CD4-positive, alpha-beta T cell (primary cell): Measurements from ENCODE around the gene STYXL2. TPM values are rescaled to one million over a fixed set of nuclear protein-coding genes. Genes with fewer than 3 reads are reported as not detected.
A peak's percentile ranks its signal among the peaks of the same experiment; 100 is the strongest.

Source experiments
- ATAC-seq: fragments of 200-7000 bp; cut with Tn5 transposase; one replicate; pipeline ENCODE4 v1.10.0; 2022; ENCODE audit warnings: mild to moderate bottlenecking; ENCODE audit not compliant: poor library complexity
- CTCF ChIA-PET: fragments of 350-600 bp; sonication (Branson Sonifier 250); formaldehyde crosslinking; loops from one replicate; lab custom pipeline; 2021; ENCODE audit warnings: antibody characterized with exemption, inconsistent platforms; lab: Charles Lee
- POLR2A ChIA-PET: fragments of 350-600 bp; sonication (Branson Sonifier 250); formaldehyde crosslinking; loops from one replicate; lab custom pipeline; 2021; ENCODE audit warnings: antibody characterized with exemption, inconsistent platforms; lab: Charles Lee
- DNase-seq, 14 experiments: peaks; one replicate each; pipeline ENCODE4 v3.0.0-alpha.2; 2013 to 2020; ENCODE audit warnings: mixed read lengths in 2 of 14
- H3K27ac ChIP-seq, 2 donors: one replicate each; pipeline versions ENCODE4 v1.5.1 to v1.7.0; 2013; ENCODE audit warnings: low read length in 2 of 2, low read depth in 1 of 2, mild to moderate bottlenecking in 1 of 2
- H3K27me3 ChIP-seq, 2 experiments: 1 replicate in 1 of 2; 2 replicates in 1 of 2; pipeline versions ENCODE4 v1.6.1 to v1.7.0; 2013; ENCODE audit warnings: low read length in 2 of 2, control low read depth in 1 of 2, mild to moderate bottlenecking in 1 of 2, moderate library complexity in 1 of 2; ENCODE audit not compliant: insufficient read depth in 2 of 2, control insufficient read depth in 1 of 2
- H3K36me3 ChIP-seq: one replicate; pipeline ENCODE4 v1.6.1; 2013; ENCODE audit warnings: low read length, control low read depth; ENCODE audit not compliant: insufficient read depth
- H3K4me1 ChIP-seq: one replicate; pipeline ENCODE4 v1.6.1; 2013; ENCODE audit warnings: low read length, control low read depth; ENCODE audit not compliant: insufficient read depth
- H3K4me3 ChIP-seq: one replicate; pipeline ENCODE4 v1.5.1; 2013; ENCODE audit warnings: mild to moderate bottlenecking, low read length, moderate library complexity
- H3K9me3 ChIP-seq, 2 experiments: 1 replicate in 1 of 2; 2 replicates in 1 of 2; pipeline versions ENCODE4 v1.6.1 to v1.7.0; 2013; ENCODE audit warnings: low read length in 2 of 2, mild to moderate bottlenecking in 2 of 2, control low read depth in 1 of 2, moderate library complexity in 1 of 2; ENCODE audit not compliant: control insufficient read depth in 1 of 2, insufficient read depth in 1 of 2
- H3K27ac Mint-ChIP-seq: one replicate; pipeline ENCODE4 v1.8.0; 2020; ENCODE audit warnings: mixed read lengths
- H3K27me3 Mint-ChIP-seq: one replicate; pipeline ENCODE4 v1.8.0; 2021; ENCODE audit warnings: mixed read lengths
- H3K36me3 Mint-ChIP-seq: one replicate; pipeline ENCODE4 v1.8.0; 2021; ENCODE audit warnings: low read depth, mixed read lengths
- H3K4me1 Mint-ChIP-seq: one replicate; pipeline ENCODE4 v1.8.0; 2021; ENCODE audit warnings: low read depth, mixed read lengths
- H3K4me3 Mint-ChIP-seq: one replicate; pipeline ENCODE4 v1.8.0; 2020; ENCODE audit warnings: mild to moderate bottlenecking, mixed read lengths
- H3K9me3 Mint-ChIP-seq: one replicate; pipeline ENCODE4 v1.8.0; 2020; ENCODE audit warnings: mixed read lengths
- CTCF ChIP-seq: fragments of 200-600 bp; IDR thresholded peaks from one replicate; pipeline ENCODE4 v1.8.0; 2022; ENCODE audit warnings: antibody characterized with exemption, mild to moderate bottlenecking
- intact Hi-C, 2 experiments: fragments of 100-400 bp; cut with DNase I in 1 of 2; cut with micrococcal nuclease in 1 of 2; formaldehyde crosslinking; loops; one replicate each; pipeline versions ENCODE4 v1.15.1 to v1.9.0; 2023 to 2025; cut with DNase I, micrococcal nuclease
- total RNA-seq, 174 experiments: library from RNA in 2 of 174; stranded (reverse) in 2 of 174; gene quantifications; one replicate each; pipeline ENCODE4 v1.2.3 and lab custom pipeline; 2021 to 2026

STYXL2 gene
- total RNA-seq, 2 experiments from 2014 or later = not detected

GRCh38 chr1:167106119-167106461 lies 12.2 kb downstream of the STYXL2 start:
- Mint-ChIP-seq H3K27ac (no peak overlapping the region), H3K4me3 (no peak overlapping the region), H3K4me1 (peaks cover 64% of the 10 kb centered on the region), H3K9me3 (peaks cover 16% of the 10 kb centered on the region), H3K27me3 (no peaks in the 10 kb centered on the region), H3K36me3 (peaks cover 12% of the 10 kb centered on the region)
- ChIA-PET POLR2A (no interaction called here), CTCF (no interaction called here)
- no peaks in the 10 kb centered on the region for H3K36me3 ChIP-seq
- TF ChIP-seq CTCF = no peak
- no peaks in the 10 kb centered on the region for H3K27me3 ChIP-seq
- H3K4me3 ChIP-seq = no peak overlapping the region
- ATAC-seq = no peak
- H3K27ac ChIP-seq = no peak overlapping the region
- peaks cover 29% of the 10 kb centered on the region for H3K4me1 ChIP-seq
- peaks cover 0 to 3% of the 10 kb centered on the region in 2 experiments for H3K9me3 ChIP-seq
- intact Hi-C loops = no loop called here
- DNase-seq = no peak

DNA sequence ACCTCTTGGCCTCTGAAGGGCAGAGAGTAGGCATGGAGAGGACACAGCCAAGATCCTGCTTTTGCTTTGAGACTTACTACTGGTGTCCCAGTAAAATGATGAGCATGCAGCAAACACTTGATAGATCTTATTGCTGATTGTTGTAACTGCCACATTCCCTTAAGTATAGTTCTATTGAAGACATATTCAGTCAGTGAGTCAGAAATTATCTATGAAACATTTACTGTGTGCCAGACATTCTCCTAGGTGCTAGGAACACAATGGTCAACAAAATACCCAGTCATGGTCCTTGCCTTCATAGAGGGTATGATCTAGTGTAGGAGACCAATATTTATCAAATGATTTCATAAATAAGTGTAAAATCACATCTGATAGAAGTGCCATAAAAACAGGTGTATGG lies 13.6 kb downstream of the STYXL2 start:
- POLR2A ChIA-PET = interaction anchor here (2.1 kb wide), 1 partner anchor 15 kb away, joined by 9 read pairs; no protein-coding TSS in a partner anchor
- CTCF ChIA-PET = no interaction called here

DNA sequence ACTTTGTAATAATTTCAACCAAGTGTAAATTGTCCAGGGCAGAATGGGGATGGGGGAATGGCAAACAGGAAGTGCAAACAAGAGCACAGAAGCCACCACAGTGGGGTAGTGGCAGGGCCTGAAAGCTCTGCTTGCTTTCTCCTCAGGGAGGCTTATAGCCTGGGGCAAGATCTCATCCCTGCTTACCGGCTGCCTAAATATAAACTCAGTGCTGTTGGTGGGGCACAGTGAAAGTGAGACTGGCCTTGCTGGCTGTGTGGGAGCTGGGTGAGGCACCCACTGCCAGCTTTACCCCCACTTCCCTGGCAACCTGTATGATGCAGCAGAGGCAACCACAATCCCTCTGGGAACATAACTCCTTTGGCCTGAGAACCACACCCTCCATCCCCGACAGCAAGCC lies 15.2 kb downstream of the STYXL2 start:
- peaks cover 0 to 3% of the 10 kb centered on the region in 2 experiments for H3K9me3 ChIP-seq
- H3K27ac ChIP-seq = no peak overlapping the region
- intact Hi-C loops = no loop called here
- ChIA-PET CTCF (interaction anchor here (1.4 kb wide), 1 partner anchor 18 kb away, joined by 4 read pairs; no protein-coding TSS in a partner anchor), POLR2A (interaction anchor here (0.7 to 2.9 kb wide), 7 partner anchors 12 to 605 kb away, joined by 3 to 9 read pairs (median 6); partner anchors contain the start of genes GPA33 and POU2F1)
- Mint-ChIP-seq H3K27me3 (no peaks in the 10 kb centered on the region), H3K27ac (peak overlapping the region; percentile 43), H3K4me1 (peaks cover 71% of the 10 kb centered on the region), H3K36me3 (peaks cover 12% of the 10 kb centered on the region), H3K9me3 (peaks cover 24% of the 10 kb centered on the region), H3K4me3 (peak overlapping the region; percentile 64)
- H3K27me3 ChIP-seq = no peaks in the 10 kb centered on the region
- H3K36me3 ChIP-seq = no peaks in the 10 kb centered on the region
- ATAC-seq (no peak), DNase-seq (peak in 1 of 14 experiments; percentile 16)
- no peak overlapping the region for H3K4me3 ChIP-seq
- H3K4me1 ChIP-seq = peaks cover 26% of the 10 kb centered on the region
- no peak for TF ChIP-seq CTCF

More for the DNA sequence above, 13.6 kb downstream of the STYXL2 start:
- H3K36me3 Mint-ChIP-seq = peaks cover 12% of the 10 kb centered on the region
- peaks cover 78% of the 10 kb centered on the region for H3K4me1 Mint-ChIP-seq
- intact Hi-C loops = no loop called here
- H3K27ac Mint-ChIP-seq = no peak overlapping the region
- H3K27me3 Mint-ChIP-seq = no peaks in the 10 kb centered on the region
- TF ChIP-seq CTCF = no peak
- H3K9me3 Mint-ChIP-seq = peaks cover 24% of the 10 kb centered on the region
- no peaks in the 10 kb centered on the region for H3K27me3 ChIP-seq
- H3K27ac ChIP-seq = no peak overlapping the region
- DNase-seq = no peak
- H3K4me1 ChIP-seq = peaks cover 29% of the 10 kb centered on the region
- ATAC-seq = no peak
- H3K9me3 ChIP-seq = peaks cover 0 to 3% of the 10 kb centered on the region in 2 experiments
- H3K36me3 ChIP-seq = no peaks in the 10 kb centered on the region
- no peak overlapping the region for H3K4me3 ChIP-seq
- no peak overlapping the region for H3K4me3 Mint-ChIP-seq
